Measurements from ENCODE around the gene DUXA.
"Not testable (repeated sequence)": the region's sequence is repeated elsewhere in the genome, so short reads cannot be mapped to it uniquely, and the experiment has no call there.

Gene DUXA

DNA sequence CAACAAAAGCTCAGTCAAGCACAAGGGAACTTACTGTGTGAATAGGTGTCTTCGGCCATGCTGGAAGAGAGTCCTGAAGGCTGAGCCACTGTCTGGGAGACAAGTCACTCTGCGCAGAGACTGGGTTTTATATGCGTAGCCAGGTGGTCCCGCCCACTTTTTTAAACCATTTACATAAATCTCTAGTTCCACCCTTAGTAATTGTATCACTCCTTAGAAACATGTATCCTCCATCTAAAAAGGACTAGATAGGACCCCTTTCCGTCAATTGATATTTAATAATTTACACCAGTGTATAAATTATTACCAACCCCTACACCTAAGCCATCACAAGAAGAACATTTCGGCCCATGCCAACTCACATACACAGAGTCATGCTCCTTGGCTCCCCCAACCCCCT is at the start of gene DUXA:
TSS of gene DUXA (minus strand) at position 101 of the 400 bp plus-strand sequence. CDS start at position 59, 42 bp downstream.
- no peak for DNase-seq

DNA sequence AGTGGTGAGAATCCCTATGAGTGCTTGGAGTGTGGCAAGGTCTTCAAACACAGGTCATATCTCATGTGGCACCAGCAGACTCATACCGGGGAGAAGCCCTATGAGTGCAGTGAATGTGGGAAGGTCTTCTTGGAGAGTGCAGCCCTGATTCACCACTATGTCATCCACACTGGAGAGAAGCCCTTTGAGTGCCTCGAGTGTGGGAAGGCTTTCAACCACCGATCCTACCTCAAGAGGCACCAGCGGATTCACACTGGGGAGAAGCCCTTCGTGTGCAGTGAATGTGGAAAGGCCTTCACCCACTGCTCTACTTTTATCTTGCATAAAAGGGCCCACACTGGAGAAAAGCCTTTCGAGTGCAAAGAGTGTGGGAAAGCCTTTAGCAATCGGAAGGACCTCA is 44.8 kb upstream of the DUXA start:
- DNase-seq, result no peak

DNA sequence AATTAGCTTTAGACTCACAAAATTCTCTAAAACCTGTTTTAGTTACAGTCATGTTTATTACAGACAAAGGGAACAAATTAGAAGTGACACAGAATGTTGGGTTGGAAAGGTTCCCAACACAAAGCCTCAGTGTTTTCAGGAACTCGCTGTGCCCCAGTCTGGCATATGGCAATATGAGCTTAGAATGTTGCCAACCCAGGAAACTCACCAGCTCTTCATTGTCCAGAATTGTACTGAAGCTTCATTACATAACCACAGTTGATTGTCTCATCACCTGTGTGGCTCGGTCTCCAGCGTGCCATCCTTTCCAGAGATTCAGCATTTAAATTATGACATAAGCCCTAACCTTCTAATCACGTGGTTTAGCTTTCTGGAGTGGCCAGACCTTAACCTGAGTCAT is 43.1 kb upstream of the DUXA start:
- DNase-seq, result no peak

DNA sequence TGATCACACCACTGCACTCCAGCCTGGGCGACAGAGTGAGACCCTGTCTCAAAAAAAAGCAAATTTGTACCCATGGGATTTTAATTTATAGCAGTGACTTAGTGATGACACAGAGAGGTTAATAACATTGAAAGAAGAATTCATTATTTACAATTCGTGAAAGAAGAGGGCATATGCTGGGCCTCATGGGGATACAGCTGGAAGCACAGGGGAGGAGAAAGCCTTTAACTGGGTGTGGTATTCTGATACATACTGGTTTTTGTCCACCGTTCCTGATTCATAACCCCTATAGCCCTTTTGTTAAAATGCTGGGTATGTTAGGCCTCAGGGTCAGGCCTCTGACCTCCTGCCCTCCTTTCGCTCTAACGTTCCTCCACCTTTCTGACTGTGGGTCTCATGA is 34.9 kb upstream of the DUXA start:
- no peak for DNase-seq

DNA sequence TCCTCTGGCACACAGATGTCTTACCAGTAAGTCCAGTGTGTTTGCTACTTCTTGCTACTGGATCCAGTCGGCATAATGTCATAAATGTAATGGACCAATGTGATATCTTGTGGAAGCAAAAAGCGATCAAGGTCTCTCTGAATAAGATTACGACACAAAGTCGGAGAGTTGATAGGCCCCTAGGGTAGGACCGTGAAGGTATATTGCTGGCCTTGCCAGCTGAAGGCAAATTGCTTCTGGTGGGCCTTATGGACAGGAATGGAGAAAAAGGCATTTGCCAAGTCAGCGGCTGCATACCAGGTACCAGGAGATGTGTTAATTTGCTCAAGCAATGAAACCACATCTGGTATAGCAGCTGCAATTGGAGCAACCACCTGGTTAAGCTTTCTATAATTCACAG is 30.6 kb upstream of the DUXA start:
- DNase-seq, result not testable (repeated sequence)

DNA sequence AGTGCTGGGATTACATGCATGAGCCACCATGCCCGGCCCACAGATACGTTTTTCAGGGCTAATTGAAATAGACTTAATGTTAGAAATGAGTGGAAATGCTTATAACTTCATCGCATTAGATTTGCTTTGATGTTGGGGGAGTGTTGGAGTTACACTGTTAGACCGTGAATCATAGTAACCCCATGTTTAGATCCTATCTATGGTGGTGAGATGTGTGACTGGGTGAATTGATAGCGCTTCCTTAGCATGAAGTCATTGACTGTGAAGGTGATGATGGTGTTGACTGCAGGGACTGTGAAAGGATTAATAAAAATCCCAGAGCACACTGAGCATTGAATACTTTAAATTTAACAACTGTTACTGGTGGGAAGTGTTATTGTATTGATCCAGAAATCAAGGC is 25.7 kb upstream of the DUXA start:
- DNase-seq, result no peak

DNA sequence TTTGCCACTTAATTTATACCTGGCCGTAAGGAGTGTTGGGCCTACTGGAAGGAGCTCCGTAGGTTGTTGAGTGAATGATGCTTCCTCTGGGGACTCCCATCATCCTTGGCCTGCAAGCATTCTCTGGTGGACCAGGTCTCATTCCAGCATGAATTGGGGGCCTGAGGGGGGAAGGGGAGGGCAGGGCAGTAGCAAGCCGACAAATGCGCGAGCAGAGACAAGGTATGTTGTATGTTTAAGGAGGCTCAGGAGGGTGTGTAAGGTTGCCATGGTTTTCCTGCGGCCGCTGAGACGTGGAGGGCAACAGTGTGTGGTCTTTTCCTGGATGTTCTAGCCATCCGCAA is 24.8 kb upstream of the DUXA start:
- no peak for DNase-seq

DNA sequence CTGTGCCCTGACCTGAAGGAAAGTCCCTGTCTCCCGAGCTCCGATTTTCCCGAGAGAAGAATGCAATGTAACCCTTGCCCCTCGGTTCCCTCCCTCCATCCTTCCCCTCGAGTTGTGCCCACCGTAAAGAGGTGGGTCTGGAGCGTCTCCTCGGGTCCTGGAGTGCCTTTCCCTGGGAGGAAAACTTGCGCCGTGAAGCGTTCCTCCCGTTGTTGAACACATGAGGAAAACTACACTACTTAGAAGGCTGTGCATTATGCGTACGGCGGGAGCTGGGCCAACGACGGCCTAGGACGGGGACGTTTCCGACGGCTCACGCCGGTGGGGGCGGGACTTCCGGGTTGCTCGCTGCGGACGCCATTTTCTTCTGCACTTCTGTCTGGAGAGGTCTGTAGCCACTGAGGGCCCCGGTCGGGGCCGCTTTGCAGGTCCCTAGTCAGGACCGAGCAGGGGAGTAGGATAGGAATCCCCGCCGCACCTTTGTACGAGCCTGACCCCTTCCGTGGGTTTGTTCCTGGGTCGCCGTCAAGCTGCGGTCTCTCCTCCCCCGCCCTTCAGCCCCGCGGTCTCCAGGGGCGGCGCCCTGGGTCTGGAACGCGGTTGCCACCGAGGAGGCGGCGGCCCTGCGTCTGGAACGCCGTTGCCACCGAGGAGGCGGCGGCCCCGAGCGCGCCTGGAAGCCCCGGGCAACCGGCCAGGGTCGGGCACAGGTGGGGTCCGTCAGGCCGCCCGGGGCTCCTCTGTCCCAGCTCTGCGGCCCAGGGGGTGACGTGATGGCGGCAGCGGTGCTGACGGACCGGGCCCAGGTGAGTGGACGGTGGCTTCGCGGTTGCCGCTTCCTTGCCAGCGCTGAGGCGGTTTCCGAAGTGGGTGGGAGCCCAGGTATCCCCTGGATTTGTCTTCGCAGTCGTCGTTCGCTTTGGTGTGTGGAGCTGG is 24.1 kb upstream of the DUXA start, which contains the start of gene ZNF264:
TSS of gene ZNF264 (plus strand) at position 360 of the 936 bp plus-strand sequence. CDS start at position 774, 414 bp downstream.
- DNase-seq, result peak; percentile 93

DNA sequence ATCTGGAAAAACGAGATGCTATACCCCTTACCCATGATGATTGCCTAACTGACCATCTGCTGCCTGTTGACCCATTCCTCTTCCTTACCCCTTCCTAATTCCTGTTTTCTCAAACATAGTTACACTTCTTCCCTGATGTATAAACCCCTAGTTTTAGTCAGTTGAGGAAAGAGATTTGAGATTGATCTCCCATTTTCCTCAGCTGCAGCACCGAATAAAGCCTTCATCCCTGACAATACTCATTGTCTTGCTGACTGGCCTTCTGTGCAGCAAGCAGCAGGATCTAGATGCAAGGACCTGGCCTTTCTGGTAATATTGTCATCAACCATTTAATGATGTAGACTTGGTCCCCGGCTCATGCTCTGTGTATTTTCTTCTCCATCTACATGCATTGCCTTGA is 23.0 kb upstream of the DUXA start:
- no peak for DNase-seq

DNA sequence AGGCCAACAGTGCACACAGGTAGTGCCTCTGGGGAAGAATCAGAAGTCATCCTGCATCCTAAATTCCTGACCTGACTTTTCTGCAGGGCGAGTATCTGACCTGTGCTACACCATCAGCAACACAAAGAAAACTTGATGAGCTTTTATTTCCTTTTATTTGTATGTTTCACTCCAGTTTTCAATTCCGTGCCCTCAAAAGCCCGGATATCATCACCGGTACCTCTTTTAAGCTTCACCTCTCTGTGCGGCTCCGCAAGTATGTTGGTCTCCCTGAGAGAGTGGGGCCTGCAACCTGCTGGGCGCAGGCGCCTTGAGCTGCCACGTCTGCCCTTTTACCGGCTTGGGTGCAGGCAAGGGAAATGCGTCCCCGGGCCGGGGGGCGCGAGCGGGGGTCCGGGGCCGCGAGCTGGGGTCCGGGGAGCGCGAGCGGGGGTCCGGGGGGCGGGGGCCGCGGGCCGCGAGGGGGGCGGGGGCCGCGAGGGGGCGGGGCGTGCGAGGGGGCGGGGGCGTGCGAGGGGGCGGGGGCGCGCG is 4.3 kb upstream of the DUXA start:
- no peak for DNase-seq

DNA sequence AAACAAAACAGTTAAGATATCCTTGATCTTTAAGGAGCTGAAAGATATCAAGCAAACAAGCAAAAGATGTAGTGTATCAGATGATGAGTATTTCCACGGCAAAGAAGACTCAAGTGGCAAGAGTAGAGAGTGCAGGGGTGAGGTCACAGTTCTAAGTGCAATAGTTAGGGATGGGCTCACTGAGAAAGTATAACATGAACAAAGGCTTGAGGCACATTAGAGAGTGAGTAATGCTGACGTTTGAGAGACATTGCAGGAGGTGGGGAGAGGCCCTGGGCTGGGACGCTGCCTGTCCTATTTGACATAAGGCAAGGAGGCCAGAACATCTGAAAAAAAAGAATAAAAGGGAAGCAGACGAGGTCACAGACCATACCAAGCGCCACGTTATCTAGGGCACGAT is 1.4 kb downstream of the DUXA start:
- no peak for DNase-seq

DNA sequence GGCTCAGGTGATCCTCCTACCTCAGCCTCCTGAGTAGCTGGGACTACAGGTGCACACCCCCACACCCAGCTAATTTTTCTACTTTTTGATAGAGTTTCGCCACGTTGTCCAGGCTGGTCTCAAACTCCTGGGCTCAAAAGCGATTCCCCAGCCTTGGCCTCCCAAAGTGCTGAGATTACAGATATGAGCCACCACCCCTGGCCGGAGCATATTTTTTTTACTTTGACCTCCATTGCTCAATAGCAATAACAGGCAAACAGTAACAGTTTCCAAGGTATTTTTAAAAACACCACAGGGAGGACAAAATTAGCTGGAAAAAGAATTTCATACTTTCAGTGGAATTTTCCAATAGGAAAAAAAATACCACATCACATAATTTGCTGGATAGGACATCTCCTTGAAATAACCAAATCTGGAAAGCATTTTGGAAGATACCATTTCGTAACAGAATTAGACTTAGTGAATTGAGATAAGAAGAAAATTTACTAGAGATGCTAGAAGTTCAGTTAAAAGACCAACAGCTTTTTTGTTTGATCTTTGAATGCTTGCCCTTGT is 5.2 kb downstream of the DUXA start:
- DNase-seq, result no peak

DNA sequence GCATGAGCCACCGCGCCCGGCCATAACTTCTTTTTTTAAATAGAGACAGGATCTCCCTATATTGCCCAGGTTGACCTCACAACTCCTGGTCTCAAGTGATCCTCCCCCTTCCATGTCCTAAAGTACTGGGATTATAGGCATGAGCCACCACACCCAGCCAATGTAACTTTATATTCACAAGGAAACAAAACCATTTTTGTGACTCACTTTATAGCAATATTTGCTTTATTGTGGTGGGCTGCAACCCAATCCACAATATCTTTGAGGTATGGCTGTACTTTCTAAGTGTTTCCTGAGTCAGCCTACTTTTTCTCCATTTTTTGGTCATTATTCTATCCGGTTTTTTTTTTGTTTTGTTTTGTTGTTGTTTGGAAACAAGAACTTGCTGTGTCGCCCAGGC is 14.4 kb downstream of the DUXA start:
- no peak for DNase-seq

DNA sequence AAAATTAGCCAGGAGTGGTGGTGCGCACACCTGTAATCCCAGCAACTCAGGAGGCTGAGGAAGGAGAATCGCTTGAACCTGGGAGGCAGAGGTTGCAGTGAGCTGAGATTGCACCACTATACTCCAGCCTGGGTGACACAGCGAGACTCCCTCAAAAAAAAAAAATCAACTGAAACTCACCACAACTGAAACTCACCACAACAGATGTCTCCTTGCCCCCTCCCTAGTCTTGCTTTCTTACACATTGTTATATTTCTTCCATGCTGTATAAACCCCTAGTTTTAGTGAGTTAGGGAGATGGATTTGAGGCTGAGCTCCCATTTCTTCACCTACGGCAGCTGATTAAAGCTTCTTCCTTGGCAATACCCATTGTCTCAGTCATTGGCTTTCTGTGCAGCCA is 25.6 kb downstream of the DUXA start:
- DNase-seq, result no peak

DNA sequence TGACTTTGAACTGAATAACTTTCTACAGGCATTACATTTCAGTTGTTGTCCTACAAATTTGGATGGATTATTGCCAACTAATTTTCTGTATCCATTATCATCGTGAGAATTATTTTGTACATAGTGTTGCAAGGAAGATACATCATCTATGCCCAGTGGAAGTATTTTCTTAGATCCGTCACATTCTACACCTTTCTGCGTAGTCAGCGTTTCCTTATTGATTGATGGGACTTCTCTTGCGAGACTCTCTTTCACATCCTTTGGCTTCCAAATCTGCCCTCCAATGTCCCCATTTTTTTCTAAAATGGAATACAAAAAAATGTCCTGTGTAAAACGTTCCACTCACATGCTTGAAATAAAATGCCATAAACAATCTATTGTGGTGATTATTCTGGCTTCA is 31.5 kb downstream of the DUXA start:
- DNase-seq, result no peak

DNA sequence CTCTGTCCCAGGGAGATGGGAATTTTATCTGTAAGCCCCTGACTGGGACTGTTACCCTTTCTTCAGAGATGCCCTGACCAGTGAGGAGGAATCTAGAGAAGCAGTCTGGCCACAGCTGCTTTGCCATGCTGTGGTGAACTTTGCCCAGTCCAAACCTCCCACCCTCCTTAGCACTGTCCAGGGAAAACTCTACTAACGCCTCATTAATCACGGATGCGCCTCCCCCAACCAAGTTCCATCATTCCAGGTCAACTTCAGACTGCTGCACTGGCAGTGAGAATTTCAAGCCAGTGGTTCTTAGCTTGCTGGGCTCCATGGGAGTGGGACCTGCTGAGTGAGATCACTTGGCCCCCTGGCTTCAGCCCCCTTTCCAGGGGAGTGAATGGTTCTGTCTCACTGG is 39.9 kb downstream of the DUXA start:
- not testable (repeated sequence) for DNase-seq

DNA sequence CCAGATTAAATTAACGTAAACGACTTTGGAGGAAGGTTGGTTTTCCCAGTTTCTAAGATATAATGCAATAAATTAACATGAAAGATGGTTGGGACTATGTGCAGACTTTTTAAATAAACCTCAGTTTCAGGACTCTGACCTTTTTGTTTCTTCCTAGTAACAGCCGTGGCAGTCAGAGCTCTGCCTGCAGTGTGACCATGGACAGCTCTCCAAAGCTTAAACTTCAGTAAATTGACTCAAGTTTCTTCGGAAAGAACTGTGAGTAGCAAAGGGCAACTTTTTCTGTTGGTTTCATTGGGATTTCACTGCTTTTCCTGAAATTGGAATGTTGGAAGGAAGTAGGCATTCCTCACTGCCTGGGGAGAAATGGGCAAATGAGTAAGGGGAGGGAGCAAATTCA is 43.4 kb downstream of the DUXA start:
- DNase-seq, result no peak

DNA sequence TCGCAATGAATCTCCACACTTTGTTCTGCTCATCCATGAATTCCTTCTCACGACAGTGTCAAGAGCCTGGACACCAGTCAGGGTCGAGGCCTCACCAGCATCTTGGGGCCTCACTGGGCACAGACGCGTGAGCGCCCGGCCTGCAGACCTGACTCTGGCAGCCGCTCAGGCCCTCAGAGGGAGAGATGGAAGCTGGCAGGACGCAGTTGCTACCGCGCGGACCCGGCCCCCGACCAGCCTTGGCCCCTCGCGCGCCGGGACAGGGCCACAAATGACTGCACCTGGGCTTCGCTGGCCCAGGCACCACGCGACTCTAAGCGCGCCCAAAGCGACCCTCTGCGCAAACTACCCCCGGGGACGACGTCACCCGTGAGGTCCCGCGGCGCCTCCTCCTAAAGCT is 48.4 kb downstream of the DUXA start:
- no peak for DNase-seq

DNA sequence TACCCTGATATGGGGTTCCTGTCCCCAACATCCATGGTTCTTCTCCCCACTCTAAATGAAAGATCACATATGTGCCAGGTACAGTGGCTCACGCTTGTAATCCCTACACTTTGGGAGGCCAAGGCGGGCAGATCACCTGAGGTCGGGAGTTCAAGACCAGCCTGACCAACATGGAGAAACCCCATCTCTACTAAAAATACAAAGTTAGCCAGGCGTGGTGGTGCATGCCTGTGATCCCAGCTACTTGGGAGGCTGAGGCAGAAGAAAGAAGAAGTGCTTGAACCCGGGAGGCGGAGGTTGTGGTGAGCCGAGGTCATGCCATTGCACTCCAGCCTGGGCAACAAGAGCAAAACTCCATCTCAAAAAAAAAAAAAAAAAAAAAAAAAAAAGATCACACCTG is 53.8 kb downstream of the DUXA start:
- DNase-seq, result not testable (repeated sequence)

DNA sequence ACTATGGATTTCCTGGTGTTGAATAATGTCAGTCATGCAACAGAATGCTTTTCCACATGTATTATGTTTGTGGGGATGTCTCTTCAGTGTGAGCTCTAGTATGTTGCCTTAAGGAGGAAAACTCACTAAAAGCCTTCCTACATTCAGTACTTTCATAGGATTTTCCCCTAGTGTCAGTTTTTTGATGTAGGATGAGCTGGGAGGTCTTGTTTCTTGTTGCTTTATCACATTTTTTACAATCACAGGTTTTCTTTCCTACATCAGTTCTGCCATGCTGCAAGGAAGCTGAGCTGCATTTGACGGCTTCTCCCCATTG is 56.0 kb downstream of the DUXA start:
- no peak for DNase-seq

DNA sequence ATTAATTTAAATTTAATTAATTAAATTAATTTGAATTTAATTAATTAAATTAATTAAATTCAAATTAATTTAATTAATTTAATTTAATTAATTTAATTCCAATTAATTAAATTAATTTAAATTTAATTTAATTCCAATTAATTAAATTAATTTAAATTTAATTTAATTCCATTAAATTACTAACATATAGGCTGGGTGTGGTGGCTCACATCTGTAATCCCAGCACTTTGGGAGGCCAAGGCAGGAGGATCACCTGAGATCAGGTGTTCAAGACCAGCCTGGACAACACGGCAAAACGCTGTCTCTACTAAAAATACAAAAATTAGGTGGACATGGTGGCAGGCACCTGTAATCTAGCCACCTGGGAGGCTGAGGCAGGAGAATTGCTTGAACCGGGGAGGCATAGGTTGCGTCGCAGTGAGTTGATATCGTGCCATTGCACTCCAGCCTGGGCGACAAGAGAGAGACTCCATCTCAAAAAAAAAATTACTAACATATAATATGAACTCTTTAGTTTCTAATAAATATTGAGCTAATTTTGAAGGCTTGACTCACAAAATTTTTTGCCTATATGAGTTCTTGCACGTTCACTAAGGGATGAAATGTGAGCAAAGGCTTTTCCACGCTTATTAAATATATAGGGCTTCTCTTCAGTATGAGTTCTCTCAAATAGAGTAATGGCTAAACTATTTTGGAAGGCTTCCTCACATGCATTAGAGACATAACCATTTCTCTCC is 56.5 kb downstream of the DUXA start:
- no peak for DNase-seq

DNA sequence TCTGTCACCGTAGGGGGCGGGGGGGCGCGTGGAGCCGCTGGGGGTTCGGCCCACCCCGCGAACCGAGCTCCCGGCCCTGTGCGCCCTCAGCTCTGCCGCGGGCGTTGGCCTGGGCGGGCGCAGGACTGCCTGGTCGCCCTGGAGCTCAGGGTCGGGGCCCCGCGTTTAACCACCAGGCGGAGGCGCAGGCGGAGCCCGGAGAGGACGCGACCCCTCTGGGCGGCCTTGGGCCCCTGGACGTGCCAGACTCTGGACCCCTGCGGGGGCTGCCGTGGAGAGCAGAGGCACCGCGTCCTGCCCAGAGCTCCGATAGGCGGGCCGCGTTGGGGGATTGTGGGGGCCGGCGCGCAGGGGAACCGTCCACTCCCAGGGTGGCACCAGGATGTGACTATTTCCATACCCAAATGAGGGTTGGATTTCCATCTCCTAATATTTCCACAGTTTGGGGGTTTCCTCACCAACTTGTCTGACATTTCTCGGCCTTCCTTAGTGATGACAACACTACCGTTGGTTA is 60.5 kb downstream of the DUXA start:
- no peak for DNase-seq

DNA sequence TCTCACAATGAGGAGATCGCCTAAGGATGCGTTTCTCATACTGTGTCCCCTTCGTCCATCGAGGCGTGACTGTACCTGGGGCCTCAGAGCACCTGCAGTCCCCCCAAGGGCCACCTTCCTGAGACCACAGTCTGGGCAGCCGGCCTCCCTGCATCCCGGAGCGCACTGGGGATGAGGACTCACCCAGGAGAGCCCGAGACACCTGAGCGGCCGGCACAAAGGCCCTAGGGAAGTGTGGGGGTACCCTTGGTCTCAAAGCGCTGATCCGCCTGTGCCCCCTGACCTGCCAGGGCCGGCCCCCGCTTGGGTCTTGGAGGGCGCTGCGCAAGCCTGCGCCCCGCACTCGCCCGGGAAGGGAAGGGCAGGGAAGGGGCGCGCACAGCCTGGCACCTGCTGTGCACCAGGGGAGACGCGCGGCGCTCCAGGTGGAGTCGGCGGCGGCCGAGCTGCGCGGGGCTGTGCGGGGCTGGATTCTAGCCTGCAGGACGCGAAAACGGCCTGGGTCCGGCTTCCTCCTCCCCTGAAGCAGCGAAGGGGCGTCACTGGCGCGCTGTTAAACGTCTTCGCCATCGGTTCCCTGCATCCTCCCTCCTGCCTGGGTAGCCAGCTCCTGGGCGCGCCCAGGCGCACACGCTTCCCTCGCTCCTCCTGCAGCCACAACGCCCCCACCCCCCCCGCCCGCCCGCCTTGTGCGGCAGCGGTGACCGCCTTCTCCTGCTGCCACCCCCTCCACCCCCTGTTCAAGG is 61.1 kb downstream of the DUXA start:
- DNase-seq, result no peak

Measured in activated naive CD4-positive, alpha-beta T cell treated with anti-CD3 and anti-CD28 coated beads, Interleukin-2, amount 50 U/mL, for 16 hours (primary cell).